MM.1S (cell line): Measurements from ENCODE around the gene NFIX.

Experiments used
- DNase-seq: peaks from one replicate; pipeline ENCODE4 v3.0.0-alpha.2; 2015
- H2AFZ ChIP-seq: fragments of 300-600 bp; sonication (generic); 2 replicates; pipeline ENCODE4 v1.6.0; 2016; ENCODE audit warnings: antibody characterized with exemption, low read length
- H3F3A ChIP-seq: fragments of 300-600 bp; sonication (generic); 2 replicates; pipeline ENCODE4 v1.6.1; 2016; ENCODE audit warnings: mild to moderate bottlenecking, antibody characterized with exemption, low read length, moderate library complexity, mixed read lengths; ENCODE audit not compliant: insufficient read depth
- H3K27ac ChIP-seq: fragments of 300-600 bp; sonication (generic); 2 replicates; pipeline ENCODE4 v1.5.1; 2016; ENCODE audit warnings: mild to moderate bottlenecking, low read length
- H3K27me3 ChIP-seq: fragments of 300-600 bp; sonication (generic); replicated peaks from 2 replicates; pipeline ENCODE4 v1.6.0; 2016; ENCODE audit warnings: low read length; ENCODE audit not compliant: insufficient read depth
- H3K36me3 ChIP-seq: fragments of 300-600 bp; sonication (generic); replicated peaks from 2 replicates; pipeline ENCODE4 v1.6.1; 2016; ENCODE audit warnings: mild to moderate bottlenecking, low read length, mixed read lengths; ENCODE audit not compliant: insufficient read depth
- H3K4me1 ChIP-seq: fragments of 300-600 bp; sonication (generic); 2 replicates; pipeline ENCODE4 v1.6.1; 2016; ENCODE audit warnings: low read length, mixed read lengths
- H3K4me2 ChIP-seq: fragments of 300-600 bp; sonication (generic); 2 replicates; pipeline ENCODE4 v1.6.0; 2016; ENCODE audit warnings: low read depth, low read length
- H3K4me3 ChIP-seq: fragments of 300-600 bp; sonication (generic); 2 replicates; pipeline ENCODE4 v1.5.1; 2016; ENCODE audit warnings: low read length, mixed read lengths
- H3K79me2 ChIP-seq: fragments of 300-600 bp; sonication (generic); 2 replicates; pipeline ENCODE4 v1.6.1; 2016; ENCODE audit warnings: mixed run types, low read length, mixed read lengths
- H3K9ac ChIP-seq: fragments of 300-600 bp; sonication (generic); 2 replicates; pipeline ENCODE4 v1.6.1; 2016; ENCODE audit warnings: low read length, mixed read lengths
- H3K9me2 ChIP-seq: fragments of 300-600 bp; sonication (generic); replicated peaks from 2 replicates; pipeline ENCODE4 v1.6.1; 2016; ENCODE audit warnings: mild to moderate bottlenecking, low read length, mixed read lengths; ENCODE audit not compliant: insufficient read depth
- H3K9me3 ChIP-seq: fragments of 300-600 bp; sonication (generic); replicated peaks from 2 replicates; pipeline ENCODE4 v1.6.1; 2016; ENCODE audit warnings: mild to moderate bottlenecking, low read length, mixed read lengths; ENCODE audit not compliant: insufficient read depth
- H4K20me1 ChIP-seq: fragments of 300-600 bp; sonication (generic); 2 replicates; pipeline ENCODE4 v1.6.1; 2016; ENCODE audit warnings: mild to moderate bottlenecking, low read length, moderate library complexity, mixed read lengths; ENCODE audit not compliant: insufficient read depth
- EZH2 ChIP-seq: fragments of 300-600 bp; sonication (generic); optimal IDR thresholded peaks from 2 replicates; pipeline ENCODE3; 2017; ENCODE audit warnings: low read depth, mild to moderate bottlenecking, antibody characterized with exemption, low read length, mixed read lengths
- EZH2phosphoT487 ChIP-seq: fragments of 300-600 bp; sonication (generic); IDR thresholded peaks from 2 replicates; pipeline ENCODE4 v1.6.1; 2018; ENCODE audit warnings: antibody characterized with exemption, low read length
- TF ChIP-seq, protein P1 (sequence below): fragments of 300-600 bp; sonication (generic); IDR thresholded peaks from 2 replicates; pipeline ENCODE4 v1.5.1; 2016; ENCODE audit warnings: antibody characterized with exemption, low read length, mixed read lengths

NFIX gene

GRCh38 chr19:13070425-13071140, 75.3 kb downstream of the NFIX start:
- H3K9me2 ChIP-seq = no peaks in the 10 kb centered on the region
- no peak overlapping the region for H3K4me2 ChIP-seq
- no peak overlapping the region for H3K4me3 ChIP-seq
- no peak for TF ChIP-seq EZH2
- H2AFZ ChIP-seq = no peak overlapping the region
- H3K36me3 ChIP-seq = no peaks in the 10 kb centered on the region
- H3K79me2 ChIP-seq = no peaks in the 10 kb centered on the region
- H3K9me3 ChIP-seq = no peaks in the 10 kb centered on the region
- no peaks in the 10 kb centered on the region for H3K4me1 ChIP-seq
- H3K27ac ChIP-seq = no peak overlapping the region
- no peaks in the 10 kb centered on the region for H3F3A ChIP-seq
- peaks cover 45% of the 10 kb centered on the region for H3K27me3 ChIP-seq
- DNase-seq = no peak
- H4K20me1 ChIP-seq = no peaks in the 10 kb centered on the region
- no peak overlapping the region for H3K9ac ChIP-seq

DNA sequence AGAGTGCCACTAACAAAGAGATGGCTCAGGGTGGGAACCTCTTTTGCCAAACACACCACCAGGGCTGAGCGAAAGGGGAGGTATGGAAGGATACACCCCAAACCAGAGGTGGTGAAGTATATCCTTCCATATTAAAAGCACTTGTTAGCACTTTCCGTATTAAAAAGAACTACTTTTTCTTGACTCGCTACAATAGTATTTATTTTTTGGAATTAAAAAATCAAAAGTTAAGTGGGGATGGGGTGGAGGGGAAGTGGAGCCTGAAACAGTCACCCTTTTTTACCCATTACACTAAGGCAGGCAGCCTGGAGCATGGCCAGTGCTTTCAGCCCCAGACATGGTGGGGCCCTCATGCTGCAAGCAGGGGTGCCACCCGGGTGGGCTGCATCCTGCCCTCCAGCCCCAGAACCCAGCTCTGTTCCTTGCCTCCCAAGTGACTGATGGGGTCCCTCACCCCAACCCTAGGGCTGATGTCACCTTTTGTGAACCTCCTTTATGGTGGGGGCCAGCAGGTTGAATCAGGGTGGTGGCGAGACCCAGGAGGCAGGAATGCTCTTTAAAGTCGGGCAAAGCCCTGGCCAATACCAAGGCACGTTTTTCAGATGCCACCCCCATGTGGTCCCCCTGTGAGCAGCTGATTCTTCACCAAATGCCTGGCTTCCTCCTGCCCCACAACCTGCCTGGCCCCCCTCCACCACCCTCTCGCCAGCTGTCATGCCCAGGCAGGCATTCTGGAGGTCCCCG, 76.3 kb downstream of the NFIX start:
- no peaks in the 10 kb centered on the region for H3F3A ChIP-seq
- DNase-seq = no peak
- H3K9me2 ChIP-seq = no peaks in the 10 kb centered on the region
- no peak overlapping the region for H3K4me2 ChIP-seq
- no peak overlapping the region for H3K9ac ChIP-seq
- no peaks in the 10 kb centered on the region for H3K9me3 ChIP-seq
- H2AFZ ChIP-seq = no peak overlapping the region
- H3K27me3 ChIP-seq = peaks cover 48% of the 10 kb centered on the region
- H3K36me3 ChIP-seq = no peaks in the 10 kb centered on the region
- no peak overlapping the region for H3K27ac ChIP-seq
- TF ChIP-seq EZH2phosphoT487 (no peak), EZH2 (no peak)
- TF ChIP-seq, protein P1, sequence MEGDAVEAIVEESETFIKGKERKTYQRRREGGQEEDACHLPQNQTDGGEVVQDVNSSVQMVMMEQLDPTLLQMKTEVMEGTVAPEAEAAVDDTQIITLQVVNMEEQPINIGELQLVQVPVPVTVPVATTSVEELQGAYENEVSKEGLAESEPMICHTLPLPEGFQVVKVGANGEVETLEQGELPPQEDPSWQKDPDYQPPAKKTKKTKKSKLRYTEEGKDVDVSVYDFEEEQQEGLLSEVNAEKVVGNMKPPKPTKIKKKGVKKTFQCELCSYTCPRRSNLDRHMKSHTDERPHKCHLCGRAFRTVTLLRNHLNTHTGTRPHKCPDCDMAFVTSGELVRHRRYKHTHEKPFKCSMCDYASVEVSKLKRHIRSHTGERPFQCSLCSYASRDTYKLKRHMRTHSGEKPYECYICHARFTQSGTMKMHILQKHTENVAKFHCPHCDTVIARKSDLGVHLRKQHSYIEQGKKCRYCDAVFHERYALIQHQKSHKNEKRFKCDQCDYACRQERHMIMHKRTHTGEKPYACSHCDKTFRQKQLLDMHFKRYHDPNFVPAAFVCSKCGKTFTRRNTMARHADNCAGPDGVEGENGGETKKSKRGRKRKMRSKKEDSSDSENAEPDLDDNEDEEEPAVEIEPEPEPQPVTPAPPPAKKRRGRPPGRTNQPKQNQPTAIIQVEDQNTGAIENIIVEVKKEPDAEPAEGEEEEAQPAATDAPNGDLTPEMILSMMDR = no peak
- H4K20me1 ChIP-seq = no peaks in the 10 kb centered on the region
- H3K4me3 ChIP-seq = no peak overlapping the region
- no peaks in the 10 kb centered on the region for H3K79me2 ChIP-seq
- no peaks in the 10 kb centered on the region for H3K4me1 ChIP-seq

GRCh38 chr19:13072188-13072908, 77.1 kb downstream of the NFIX start:
- Histone ChIP-seq H3K27me3 (peaks cover 48% of the 10 kb centered on the region), H3K9me3 (no peaks in the 10 kb centered on the region), H3K9ac (no peak overlapping the region), H3K4me2 (no peak overlapping the region), H2AFZ (no peak overlapping the region), H3F3A (no peaks in the 10 kb centered on the region), H3K27ac (no peak overlapping the region), H3K4me1 (0 out of 2 replicates have a peak, but pooled peaks cover 5% of the 10 kb centered on the region), H3K9me2 (no peaks in the 10 kb centered on the region), H3K4me3 (no peak overlapping the region), H3K36me3 (no peaks in the 10 kb centered on the region), H3K79me2 (no peaks in the 10 kb centered on the region), H4K20me1 (no peaks in the 10 kb centered on the region)
- TF ChIP-seq EZH2phosphoT487 (no peak), EZH2 (no peak)
- TF ChIP-seq, protein P1 = no peak
- DNase-seq = no peak
